HEK293T (cell line): ENCODE results near the gene ZNF484.
"Not testable (repeated sequence)": the region's sequence is repeated elsewhere in the genome, so short reads cannot be mapped to it uniquely, and the experiment has no call there.

Source experiments
- CTCF ChIA-PET: fragments of 350-600 bp; formaldehyde crosslinking; extraction: SDS; loops from one replicate; lab custom pipeline; 2021; ENCODE audit warnings: antibody characterized with exemption, inconsistent platforms; lab: Yijun Ruan, JAX
- POLR2A ChIA-PET: fragments of 350-600 bp; formaldehyde crosslinking; extraction: SDS; loops from one replicate; lab custom pipeline; 2020; ENCODE audit warnings: antibody characterized with exemption, inconsistent platforms; lab: Yijun Ruan, JAX
- DNase-seq: peaks from one replicate; pipeline ENCODE4 v3.0.0; 2012; ENCODE audit warnings: mixed read lengths; ENCODE audit errors: extremely low spot score
- ARNT ChIP-seq: fragments of 450-650 bp; IDR thresholded peaks from 2 replicates; pipeline ENCODE4 v1.6.1; 2017; ENCODE audit warnings: mild to moderate bottlenecking
- BHLHE40 ChIP-seq: fragments of 450-650 bp; IDR thresholded peaks from 2 replicates; pipeline ENCODE4 v1.6.1; 2016; ENCODE audit warnings: mild to moderate bottlenecking, moderate library complexity, borderline replicate concordance
- CTBP1 ChIP-seq: fragments of 450-650 bp; IDR thresholded peaks from 2 replicates; pipeline ENCODE4 v1.6.1; 2016; ENCODE audit warnings: borderline replicate concordance
- ELF4 ChIP-seq: fragments of 450-650 bp; IDR thresholded peaks from 2 replicates; pipeline ENCODE4 v1.6.1; 2017; ENCODE audit warnings: antibody characterized with exemption
- FOXA1 ChIP-seq: fragments of 450-650 bp; IDR thresholded peaks from 2 replicates; pipeline ENCODE4 v1.6.1; 2016; ENCODE audit warnings: mild to moderate bottlenecking
- FOXK2 ChIP-seq: fragments of 450-650 bp; IDR thresholded peaks from 2 replicates; pipeline ENCODE4 v1.6.1; 2016; ENCODE audit warnings: mild to moderate bottlenecking
- FOXM1 ChIP-seq: fragments of 450-650 bp; IDR thresholded peaks from 2 replicates; pipeline ENCODE4 v1.6.1; 2017; ENCODE audit warnings: mild to moderate bottlenecking, borderline replicate concordance
- HDGF ChIP-seq: fragments of 450-650 bp; IDR thresholded peaks from 2 replicates; pipeline ENCODE4 v1.6.1; 2017; ENCODE audit warnings: antibody characterized with exemption, borderline replicate concordance
- L3MBTL2 ChIP-seq: fragments of 450-650 bp; conservative IDR thresholded peaks from 2 replicates; pipeline ENCODE4 v1.6.1; 2016; ENCODE audit warnings: mild to moderate bottlenecking
- LEF1 ChIP-seq: fragments of 450-650 bp; IDR thresholded peaks from 2 replicates; pipeline ENCODE4 v1.6.1; 2017; ENCODE audit warnings: mild to moderate bottlenecking, borderline replicate concordance
- NFRKB ChIP-seq: fragments of 450-650 bp; IDR thresholded peaks from 2 replicates; pipeline ENCODE4 v1.6.1; 2016; ENCODE audit warnings: mild to moderate bottlenecking, moderate library complexity
- SP1 ChIP-seq: fragments of 450-650 bp; IDR thresholded peaks from 2 replicates; pipeline ENCODE4 v1.6.1; 2017
- SUZ12 ChIP-seq: fragments of 450-650 bp; IDR thresholded peaks from 2 replicates; pipeline ENCODE4 v1.6.1; 2016; ENCODE audit warnings: mild to moderate bottlenecking
- TARDBP ChIP-seq: fragments of 450-650 bp; IDR thresholded peaks from 2 replicates; pipeline ENCODE4 v1.6.1; 2016
- ZNF384 ChIP-seq: fragments of 450-650 bp; IDR thresholded peaks from 2 replicates; pipeline ENCODE4 v1.6.1; 2016
- TF ChIP-seq, protein P1 (sequence below): fragments of 450-650 bp; IDR thresholded peaks from 2 replicates; pipeline ENCODE4 v1.6.1; 2016

ZNF484 gene

DNA sequence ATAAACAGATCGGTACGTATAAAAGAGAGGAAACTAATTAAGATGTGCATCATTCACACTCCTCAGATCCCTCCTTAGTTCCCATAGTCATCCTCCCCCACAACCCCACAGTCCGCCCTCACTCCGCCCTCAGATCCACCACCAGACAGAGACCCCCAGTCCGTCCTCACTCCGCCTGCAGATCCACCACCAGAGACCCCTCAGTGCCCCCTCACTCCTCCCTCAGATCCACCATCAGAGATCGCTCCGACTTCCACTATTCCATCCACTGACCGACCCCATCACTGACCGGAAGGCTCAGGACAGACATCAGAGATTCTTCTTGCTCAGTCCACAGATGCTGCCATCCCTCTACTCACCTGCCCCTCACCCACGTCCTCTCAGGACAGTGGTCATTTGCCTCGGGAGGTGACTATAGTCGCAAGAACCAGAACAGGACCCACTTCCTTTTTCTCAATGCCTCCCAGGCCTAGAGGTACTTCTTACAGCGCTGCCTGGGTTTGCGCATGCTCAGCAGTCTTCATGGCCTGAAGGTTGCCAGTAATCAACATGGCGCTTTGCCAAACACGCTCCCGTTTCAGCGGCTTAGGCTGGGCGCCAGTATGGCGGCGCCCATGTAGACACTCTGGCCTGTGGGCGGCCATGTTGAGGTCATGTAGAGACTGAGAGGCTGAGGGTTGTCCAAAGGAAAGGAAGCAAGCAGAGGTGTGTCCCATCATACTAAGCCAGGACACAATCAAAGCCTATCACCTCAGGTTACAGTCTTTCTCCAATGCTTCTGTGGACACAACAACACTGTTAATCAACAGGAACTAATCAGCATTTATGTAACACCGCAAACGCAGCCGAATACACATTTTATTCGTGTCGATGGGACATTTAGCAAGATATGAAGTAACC lies at the start of gene ZNF484:
TSS of gene ZNF484 (minus strand) at position 508 of the 900 bp plus-strand sequence. CDS start 3,009 bp downstream, outside the sequence.
- POLR2A ChIA-PET: no interaction called here
- TF ChIP-seq ZNF384 (no peak), NFRKB (no peak), L3MBTL2 (no peak), FOXK2 (no peak), HDGF (no peak), SUZ12 (no peak), FOXA1 (no peak), SP1 (no peak), TARDBP (no peak), FOXM1 (no peak)
- TF ChIP-seq, protein P1, sequence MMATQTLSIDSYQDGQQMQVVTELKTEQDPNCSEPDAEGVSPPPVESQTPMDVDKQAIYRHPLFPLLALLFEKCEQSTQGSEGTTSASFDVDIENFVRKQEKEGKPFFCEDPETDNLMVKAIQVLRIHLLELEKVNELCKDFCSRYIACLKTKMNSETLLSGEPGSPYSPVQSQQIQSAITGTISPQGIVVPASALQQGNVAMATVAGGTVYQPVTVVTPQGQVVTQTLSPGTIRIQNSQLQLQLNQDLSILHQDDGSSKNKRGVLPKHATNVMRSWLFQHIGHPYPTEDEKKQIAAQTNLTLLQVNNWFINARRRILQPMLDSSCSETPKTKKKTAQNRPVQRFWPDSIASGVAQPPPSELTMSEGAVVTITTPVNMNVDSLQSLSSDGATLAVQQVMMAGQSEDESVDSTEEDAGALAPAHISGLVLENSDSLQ: no peak
- CTCF ChIA-PET: no interaction called here
- peak; percentile 93 for DNase-seq

GRCh38 chr9:92920437-92920836 lies 42.6 kb upstream of the ZNF484 start:
- ChIA-PET POLR2A (no interaction called here), CTCF (no interaction called here)
- TF ChIP-seq NFRKB: no peak
- TF ChIP-seq ELF4: no peak
- TF ChIP-seq ARNT: no peak
- no peak for TF ChIP-seq TARDBP
- TF ChIP-seq BHLHE40: no peak
- TF ChIP-seq FOXA1: no peak
- TF ChIP-seq FOXK2: no peak
- no peak for TF ChIP-seq FOXM1
- TF ChIP-seq CTBP1: no peak
- TF ChIP-seq SP1: no peak
- no peak for TF ChIP-seq SUZ12
- TF ChIP-seq HDGF: no peak
- TF ChIP-seq LEF1: no peak
- TF ChIP-seq L3MBTL2: no peak
- TF ChIP-seq ZNF384: no peak
- TF ChIP-seq, protein P1: no peak
- no peak for DNase-seq

DNA sequence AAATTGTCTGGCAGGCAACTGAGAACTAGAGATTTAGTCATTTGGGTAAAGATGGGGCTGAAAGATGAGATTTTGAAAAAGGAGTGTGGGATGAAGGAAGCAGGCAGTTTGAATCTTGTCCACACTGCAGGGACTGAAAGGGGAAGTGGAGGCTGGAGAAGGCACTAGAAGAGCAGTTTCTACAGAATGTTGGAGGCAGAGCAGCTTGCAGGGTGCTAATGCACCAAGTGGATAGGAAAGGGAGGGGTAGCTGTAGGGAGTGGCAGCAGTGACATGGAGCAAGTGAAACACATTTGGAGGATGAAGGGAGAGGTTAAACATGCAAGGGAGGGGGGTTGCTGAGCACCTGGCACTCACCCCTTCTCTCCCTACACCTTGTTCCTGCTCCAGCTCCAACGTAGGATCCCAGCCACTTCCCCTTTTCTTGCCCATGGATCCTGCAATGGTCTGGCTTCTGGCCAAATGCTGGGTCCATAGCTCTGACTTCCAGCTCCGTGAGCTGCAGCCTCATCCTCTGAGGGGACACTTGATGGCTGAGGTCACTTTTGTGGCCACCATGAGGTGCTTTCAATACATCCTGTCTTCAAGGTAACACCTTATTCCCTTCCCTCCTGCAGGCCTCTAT lies 39.5 kb upstream of the ZNF484 start:
- ChIA-PET POLR2A (no interaction called here), CTCF (no interaction called here)
- no peak for TF ChIP-seq HDGF
- no peak for TF ChIP-seq FOXK2
- TF ChIP-seq BHLHE40: no peak
- no peak for TF ChIP-seq NFRKB
- TF ChIP-seq ARNT: no peak
- no peak for TF ChIP-seq FOXA1
- TF ChIP-seq ELF4: no peak
- no peak for TF ChIP-seq CTBP1
- TF ChIP-seq TARDBP: no peak
- TF ChIP-seq SP1: no peak
- TF ChIP-seq ZNF384: no peak
- no peak for TF ChIP-seq SUZ12
- TF ChIP-seq, protein P1: no peak
- no peak for TF ChIP-seq LEF1
- no peak for TF ChIP-seq L3MBTL2
- no peak for TF ChIP-seq FOXM1
- no peak for DNase-seq

DNA sequence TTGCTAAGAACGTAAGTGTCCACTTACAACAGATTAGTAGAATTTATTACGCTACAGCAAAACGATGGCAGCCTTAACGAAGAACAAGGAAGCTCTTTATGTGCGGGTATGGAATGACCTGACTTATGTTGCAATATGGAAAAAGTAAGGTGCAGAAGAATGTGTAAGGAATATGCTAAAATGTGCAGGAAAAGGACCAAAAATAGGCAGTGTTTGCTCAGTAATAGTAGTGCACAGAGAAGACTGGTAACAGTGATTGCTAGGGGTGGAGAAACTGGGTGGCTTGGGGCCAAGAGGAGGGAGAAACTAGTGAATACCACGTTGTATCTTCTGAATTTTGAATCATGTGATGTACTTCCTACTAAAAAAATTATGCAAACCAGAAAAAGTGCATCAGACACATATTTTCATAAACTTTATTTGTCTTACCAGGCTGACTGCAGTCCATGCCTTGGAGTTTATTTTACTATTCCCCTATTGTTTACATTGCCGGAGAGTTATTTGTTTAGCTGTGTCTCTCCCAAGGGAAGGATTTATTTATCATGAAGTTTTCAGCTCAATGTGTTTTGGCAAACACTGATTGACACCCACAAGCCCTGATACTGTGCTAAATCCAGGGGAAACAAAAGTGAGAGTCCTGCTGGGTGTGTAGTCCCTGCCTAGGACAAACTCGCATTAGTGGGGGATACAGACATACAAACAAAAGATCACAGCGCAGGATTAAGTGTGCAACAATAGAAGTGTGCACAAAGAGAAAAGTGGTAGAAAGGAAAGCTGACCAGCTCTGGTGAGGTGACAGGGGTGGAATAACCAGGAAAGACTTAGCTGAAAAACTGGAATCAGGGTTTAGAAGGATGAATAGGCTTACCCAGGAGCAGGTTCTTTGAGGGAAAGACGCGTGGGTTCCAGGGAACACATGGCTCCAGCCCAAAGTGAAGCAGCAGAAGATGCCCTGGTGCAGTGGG lies 34.0 kb upstream of the ZNF484 start:
- TF ChIP-seq ZNF384 (no peak), FOXK2 (no peak), L3MBTL2 (no peak), BHLHE40 (no peak), SP1 (no peak), ARNT (no peak), NFRKB (no peak)
- TF ChIP-seq, protein P1: peak; percentile 62
- CTCF ChIA-PET: no interaction called here
- DNase-seq: no peak
- POLR2A ChIA-PET: no interaction called here

DNA sequence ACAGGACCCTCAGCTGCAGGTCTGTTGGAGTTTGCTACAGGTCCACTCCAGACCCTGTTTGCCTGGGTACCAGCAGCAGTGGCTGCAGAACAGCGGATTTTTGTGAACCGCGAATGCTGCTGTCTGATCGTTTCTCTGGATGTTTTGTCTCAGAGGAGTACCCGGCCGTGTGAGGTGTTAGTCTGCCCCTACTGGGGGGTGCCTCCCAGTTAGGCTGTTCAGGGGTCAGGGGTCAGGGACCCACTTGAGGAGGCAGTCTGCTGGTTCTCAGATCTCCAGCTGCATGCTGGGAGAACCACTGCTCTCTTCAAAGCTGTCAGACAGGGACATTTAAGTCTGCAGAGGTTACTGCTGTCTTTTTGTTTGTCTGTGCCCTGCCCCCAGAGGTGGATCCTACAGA lies 27.3 kb upstream of the ZNF484 start:
- POLR2A ChIA-PET, CTCF ChIA-PET, DNase-seq: not testable (repeated sequence)
